ENCODE results near the gene RIN3.

- TF ChIP-seq POLR2A (IDR thresholded peaks at IDR 0.05) = no peak
- TF ChIP-seq, protein P1, sequence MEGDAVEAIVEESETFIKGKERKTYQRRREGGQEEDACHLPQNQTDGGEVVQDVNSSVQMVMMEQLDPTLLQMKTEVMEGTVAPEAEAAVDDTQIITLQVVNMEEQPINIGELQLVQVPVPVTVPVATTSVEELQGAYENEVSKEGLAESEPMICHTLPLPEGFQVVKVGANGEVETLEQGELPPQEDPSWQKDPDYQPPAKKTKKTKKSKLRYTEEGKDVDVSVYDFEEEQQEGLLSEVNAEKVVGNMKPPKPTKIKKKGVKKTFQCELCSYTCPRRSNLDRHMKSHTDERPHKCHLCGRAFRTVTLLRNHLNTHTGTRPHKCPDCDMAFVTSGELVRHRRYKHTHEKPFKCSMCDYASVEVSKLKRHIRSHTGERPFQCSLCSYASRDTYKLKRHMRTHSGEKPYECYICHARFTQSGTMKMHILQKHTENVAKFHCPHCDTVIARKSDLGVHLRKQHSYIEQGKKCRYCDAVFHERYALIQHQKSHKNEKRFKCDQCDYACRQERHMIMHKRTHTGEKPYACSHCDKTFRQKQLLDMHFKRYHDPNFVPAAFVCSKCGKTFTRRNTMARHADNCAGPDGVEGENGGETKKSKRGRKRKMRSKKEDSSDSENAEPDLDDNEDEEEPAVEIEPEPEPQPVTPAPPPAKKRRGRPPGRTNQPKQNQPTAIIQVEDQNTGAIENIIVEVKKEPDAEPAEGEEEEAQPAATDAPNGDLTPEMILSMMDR (IDR thresholded peaks at IDR 0.05) = no peak
Measured at GRCh38 chr14:92560106-92560865, 46.7 kb downstream of the RIN3 start.
